G401 (cell line): ENCODE measurements around the gene PARP12. TPM values are rescaled to one million over a fixed set of nuclear protein-coding genes. Genes with fewer than 3 reads are reported as not detected.

Experiments
- DNase-seq: peaks from one replicate; pipeline ENCODE4 v3.0.0-alpha.2; 2015; ENCODE audit warnings: low spot score
- in situ Hi-C: cut with HindIII; loops from 2 replicates; pipeline ENCODE4 v1.10.0; 2016; ENCODE audit warnings: low sequenced_read_pairs, mixed read lengths
- total RNA-seq: library from RNA; depleted of rRNA; stranded (reverse); fragments of >200 nt; shearing (Covaris generic); gene quantifications from 2 replicates; pipeline ENCODE4 v1.2.3, GENCODE V29; 2014

The PARP12 gene
- total RNA-seq, 1 experiment from 2014 or later: 0.24 TPM

DNA sequence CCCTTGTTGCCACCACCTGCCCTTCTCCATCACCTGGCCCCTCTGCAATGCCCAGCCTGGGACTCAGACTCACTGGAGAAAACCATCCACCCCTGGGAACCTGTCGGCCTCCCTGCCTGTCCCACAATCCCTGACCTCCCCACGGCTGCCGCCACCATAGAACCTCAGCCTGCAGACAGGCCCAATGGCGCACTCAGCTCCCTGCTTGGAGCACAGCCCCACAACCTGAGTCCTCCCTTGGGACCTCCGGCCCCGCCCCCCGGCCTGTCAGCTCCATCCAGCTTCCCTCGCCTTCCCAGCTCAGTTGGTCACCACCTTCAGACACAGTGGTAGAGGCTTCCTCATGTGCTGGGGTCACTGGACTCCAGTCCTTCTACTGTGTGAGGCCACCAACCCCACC is 41.1 kb downstream of the PARP12 start:
- DNase-seq: no peak
- in situ Hi-C loops: no loop called here

DNA sequence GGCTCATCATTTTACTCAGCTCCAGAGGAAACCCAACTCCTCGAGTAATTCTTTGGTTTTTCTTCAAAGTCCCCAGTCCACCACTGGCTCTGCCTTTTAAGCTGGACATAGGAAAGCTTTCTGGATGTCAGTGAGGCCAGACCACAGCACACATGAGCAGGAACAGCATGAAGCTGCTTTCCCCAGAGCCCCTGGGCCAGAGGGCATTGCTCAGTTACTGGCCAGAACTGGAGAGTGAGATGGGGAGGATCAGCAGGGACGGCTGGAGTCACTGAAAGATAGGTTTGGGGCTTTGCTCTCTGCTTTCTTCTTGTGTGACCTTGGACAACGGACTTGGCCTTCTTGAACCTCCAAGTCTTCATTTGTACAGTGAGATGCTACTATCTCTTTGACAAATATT is 43.1 kb downstream of the PARP12 start:
- DNase-seq: no peak
- in situ Hi-C loops: no loop called here

DNA sequence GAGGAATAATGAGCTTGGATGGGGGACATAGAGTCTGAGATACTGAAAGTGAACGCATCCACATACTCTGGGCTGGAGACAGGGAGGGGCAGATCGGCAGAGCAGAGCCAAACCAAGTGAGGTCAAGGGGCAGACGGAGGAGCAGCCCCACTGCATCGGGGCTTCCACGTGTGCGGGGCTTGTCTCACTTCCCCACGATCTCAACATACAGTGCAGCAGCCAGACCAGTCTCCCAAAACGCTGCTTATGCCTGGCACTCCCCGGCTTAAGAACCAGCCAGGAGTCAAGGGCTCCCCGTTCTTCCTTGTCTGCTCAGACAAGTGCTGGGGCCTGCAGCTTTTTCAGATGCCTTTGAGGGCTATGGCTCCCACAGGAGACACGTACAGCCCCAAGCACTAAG is 43.6 kb downstream of the PARP12 start:
- in situ Hi-C loops: no loop called here
- DNase-seq: no peak

DNA sequence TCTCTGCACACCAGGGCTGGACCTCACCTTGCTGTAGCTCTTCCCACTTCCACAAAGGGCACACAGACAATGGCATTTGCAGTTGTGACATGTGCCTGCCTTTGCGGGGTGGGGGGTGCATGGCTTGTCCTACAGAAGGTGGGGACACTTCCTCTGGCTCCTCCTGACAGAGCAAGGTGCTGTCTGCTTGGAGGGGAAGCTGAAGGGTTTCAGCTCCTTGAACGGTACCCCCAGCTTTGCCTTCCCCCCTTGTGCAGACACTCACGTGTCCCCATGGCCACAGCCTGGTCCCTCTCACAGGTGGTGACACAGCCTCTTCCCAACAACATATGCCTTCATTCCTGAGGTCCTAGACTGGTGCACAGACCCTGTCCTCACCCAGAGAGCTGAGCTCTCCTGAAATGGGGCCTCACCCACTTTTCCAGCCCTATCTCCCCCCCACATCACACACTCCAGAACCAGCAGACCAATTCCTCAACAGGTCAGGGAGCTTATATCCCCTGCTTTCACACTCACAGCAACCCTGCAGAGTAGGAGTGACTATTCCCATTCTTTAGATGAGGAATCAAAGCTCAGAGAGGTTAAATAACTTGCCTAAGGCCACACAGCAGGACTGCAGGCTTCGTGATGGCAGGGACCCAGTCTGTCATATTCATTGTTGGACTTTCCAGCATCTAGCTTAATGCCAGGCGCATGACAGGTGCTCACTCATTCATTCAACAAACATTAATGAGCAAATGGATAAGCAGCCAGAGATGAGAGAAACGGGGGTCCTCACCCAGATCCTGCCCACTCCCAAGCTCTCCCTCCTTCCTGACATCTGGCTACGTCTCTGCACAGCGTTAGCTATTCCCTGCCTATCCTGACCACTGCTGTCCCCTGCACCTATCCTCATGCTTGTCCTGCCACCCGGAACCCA is 44.4 kb downstream of the PARP12 start:
- in situ Hi-C loops: no loop called here
- no peak for DNase-seq

DNA sequence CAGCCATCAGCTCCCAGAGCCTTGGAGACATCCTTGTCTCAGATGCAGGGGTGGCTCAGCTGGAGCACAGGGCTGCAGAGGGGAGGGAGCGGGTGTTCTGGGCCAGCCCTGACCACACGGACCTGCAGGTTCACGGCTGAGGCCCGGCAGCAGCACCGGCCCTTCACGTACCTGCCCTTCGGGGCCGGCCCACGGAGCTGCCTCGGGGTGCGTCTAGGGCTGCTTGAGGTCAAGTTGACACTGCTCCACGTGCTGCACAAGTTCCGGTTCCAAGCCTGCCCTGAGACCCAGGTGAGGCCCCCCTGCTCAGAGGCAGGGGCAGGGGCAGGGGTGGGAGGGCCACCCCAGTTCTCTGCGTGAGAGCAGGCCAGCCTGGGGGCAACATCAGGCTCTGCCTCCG is 45.2 kb downstream of the PARP12 start:
- in situ Hi-C loops: no loop called here

DNA sequence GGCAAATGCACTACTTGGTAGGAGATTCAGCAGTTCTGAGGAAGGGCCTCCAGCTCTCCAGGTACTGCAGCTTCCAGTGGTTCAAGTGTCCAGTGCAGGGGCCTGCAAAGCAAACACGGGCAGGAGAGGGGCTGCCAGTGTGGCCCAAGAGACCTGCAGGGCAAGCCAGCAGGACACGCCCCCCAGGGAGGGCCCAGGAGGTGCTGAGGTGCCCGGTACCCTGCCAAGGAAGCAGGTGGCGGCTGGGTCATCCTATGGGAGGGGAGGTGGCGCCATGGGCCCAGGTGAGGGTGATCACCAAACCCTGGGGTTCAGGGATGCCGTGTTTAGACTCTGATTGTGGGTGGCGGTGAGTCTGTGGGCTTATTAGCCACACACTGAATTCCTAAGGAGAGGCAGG is 45.7 kb downstream of the PARP12 start:
- in situ Hi-C loops: no loop called here
- DNase-seq: no peak

More for the DNA sequence above, 45.2 kb downstream of the PARP12 start:
- DNase-seq: no peak

DNA sequence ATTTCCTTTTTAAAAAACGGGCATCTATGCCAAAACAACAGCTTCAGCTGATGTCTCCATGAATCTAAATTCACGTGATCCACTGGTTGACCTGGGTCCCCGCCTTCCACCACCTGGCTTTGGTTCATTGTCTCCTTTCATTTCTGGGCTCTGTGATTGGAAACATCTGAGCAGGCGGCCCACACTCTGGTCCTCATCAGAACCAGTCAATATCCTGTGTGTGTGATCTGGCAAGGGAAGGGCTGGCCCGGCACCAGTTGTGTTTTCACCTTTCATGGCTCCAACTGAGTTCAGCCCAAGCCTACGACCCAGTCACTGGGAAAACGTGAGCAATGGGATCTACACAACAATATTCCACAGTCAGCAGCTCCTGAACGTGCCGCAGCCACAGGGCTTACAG is 46.2 kb downstream of the PARP12 start:
- DNase-seq: no peak
- in situ Hi-C loops: no loop called here

DNA sequence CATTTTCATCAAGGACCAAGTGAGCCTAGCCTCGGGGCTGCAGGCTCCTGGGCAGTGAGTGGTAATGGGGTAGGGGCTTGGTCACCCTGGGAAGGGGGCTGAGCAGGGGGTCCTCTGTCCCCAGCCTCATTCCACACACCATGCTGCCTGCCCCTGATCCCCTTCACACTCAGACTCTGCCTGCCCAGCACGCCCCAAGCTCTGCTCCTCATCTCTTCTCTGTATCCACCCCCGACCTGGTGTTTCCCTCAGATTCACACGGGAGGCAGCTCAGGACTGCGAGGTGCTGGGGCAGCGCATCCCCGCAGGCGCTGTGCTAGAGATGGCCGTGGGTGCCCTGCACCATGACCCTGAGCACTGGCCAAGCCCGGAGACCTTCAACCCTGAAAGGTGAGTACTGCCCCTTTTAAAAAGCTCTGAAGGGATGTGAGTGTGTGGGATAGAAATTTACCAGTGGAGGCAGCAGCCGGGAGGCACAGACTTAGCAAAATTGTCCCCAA is 47.2 kb downstream of the PARP12 start:
- DNase-seq: no peak
- in situ Hi-C loops: no loop called here

DNA sequence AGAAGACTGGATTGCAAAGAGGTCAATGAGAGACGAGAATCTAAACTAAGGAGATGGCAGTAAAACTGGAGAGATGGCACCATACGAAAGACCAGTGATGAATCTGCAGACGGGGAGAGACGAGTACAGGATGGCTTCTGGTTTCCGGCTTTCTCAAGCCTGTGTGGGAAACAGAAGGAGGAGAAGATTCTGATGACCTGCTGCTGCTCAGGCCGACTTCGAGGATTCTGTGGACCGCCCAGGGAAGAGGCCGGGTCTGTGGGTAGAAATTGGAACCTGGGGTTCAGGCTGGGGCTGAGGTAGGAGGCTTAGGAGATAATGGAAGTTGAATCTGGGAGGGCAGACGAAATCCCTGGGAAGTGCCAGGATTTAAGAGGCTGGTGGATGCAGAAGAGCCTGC is 48.6 kb downstream of the PARP12 start:
- in situ Hi-C loops: no loop called here
- no peak for DNase-seq

DNA sequence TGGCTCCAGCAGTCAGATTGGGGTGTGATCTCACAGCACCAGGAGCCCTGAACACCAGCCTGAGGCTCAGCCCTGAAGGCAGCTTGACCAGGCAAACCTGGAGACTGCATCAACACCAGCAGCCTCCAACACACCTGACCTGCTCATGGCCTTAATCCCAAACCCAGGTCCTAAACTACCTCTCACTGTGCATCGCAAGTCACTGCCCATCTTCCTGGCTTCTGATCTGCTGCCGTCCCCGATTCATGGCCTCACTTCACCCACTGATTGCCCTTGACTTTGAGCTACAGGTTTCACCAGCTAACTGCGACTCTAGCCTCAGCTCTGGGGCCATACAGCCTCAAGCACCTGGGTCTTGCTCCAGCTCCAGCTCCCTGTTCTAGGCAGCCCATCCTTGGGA is 49.1 kb downstream of the PARP12 start:
- in situ Hi-C loops: no loop called here

DNA sequence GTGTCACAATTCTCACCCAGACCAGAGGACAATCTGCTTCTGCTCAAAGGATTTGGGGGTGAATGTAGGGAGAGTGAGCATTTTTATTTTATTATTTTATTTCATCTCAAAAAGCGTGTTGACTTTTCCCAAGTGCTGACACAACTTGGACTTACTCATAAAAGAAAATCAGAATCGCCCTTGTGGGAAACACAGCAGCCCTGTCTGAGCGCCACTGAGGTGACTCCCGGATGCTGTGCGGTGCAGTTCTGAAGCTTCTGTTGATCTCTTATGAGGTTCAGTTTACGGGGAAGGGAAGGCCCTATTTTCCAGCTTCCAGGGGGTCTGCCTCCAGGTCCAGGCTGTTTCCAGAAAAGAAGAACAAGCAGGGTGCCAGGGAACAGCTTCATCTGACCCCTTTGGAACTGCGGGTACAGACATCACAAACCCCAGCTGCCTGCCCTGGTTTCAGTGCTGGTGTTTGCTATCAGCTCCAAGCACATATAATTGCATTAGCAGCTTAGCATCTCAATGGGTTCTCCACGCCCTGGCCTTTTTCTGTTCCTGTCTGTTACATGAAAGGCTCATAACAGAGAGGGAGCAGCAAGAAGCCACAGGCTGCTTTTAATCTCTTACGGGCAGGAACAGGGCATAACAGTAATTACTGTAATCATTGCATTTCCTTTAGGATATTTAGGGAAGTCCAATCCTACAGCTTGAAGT is 52.4 kb downstream of the PARP12 start:
- in situ Hi-C loops: no loop called here
- DNase-seq: no peak

More for the DNA sequence above, 49.1 kb downstream of the PARP12 start:
- no peak for DNase-seq

DNA sequence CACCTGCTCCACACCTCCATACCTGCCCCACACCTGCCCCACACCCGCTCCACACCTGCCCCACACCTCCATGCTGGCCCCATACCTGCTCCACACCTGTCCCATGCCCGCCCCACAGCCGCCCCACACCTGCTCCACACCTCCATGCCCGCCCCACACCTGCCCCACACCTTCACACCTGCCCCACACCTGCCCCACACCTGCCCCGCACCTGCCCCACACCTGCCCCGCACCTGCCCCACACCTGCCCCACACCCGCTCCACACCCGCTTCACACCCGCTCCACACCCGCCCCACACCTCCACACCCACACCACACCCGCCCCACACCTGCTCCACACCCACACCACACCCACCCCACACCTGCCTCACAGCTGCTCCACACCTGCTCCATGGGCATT is 53.0 kb downstream of the PARP12 start:
- in situ Hi-C loops: no loop called here
- no peak for DNase-seq

DNA sequence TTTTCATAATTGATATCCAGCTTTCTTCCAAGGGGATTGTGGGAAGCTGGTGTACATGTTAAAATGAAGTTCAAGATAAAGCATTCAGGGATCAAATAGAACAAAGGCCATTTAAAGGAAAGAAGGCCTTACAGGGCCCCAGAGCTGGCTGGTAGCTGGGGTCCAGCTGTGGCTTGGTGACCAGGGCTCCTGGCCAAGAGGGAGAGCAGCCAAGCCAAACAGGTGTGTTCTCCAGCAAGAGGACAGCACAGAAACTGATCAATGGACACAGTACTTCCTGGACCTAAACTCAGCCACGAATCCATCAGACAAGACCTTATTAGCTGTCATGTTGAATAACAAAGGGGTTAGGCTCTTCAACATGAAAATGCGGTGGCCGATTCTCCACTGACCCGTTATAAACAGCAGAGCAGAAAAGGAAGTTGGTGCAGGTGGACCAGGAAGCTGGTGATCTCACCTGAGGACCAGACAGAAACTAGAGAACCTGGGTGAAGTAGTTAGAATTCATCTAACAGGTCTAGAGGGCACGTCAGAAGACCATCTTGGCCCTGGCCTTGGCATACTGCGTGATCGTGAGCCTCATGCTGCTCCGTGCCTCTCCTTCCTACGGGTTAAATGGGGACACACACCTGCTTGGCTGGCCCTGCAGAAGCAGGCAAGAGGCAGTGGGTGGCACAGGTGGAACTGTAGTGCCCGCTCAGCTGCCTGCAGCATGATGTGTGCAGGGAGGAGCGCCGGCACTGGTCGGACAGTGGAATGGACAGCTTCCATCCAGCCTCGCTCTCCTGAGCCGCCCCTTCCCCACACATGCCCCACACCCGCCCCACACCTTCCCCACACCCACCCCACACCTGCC is 53.8 kb downstream of the PARP12 start:
- in situ Hi-C loops: no loop called here
- no peak for DNase-seq

DNA sequence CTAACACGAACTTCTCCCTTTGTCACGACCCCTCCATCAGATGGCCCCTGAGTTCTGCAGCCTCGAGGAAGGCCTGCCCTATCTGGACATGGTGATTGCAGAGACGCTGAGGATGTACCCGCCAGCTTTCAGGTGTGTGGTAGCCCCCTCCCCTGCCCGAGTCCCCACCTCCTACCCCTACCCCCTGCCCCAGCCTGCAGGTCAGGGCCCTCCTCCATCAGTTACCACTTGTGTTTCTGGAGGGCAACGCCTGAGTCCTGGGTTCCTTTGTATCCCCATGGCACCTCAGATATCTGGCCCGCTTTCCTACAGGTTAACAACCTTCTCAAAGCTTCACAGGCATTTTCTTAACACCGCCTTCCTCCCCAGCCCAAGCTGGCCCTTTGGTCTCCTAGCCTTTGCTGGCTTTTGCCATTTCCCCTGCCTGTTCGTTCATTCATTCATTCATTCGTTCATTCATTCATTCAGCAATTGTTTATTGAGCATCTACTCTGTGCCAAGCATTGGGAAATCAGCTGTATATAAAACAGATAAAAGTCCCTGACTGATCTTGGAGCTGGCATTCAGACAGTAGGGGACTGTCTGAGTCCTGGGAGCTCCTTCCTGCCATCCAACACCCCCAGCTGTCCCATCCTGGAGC is 55.6 kb downstream of the PARP12 start:
- in situ Hi-C loops: no loop called here
- DNase-seq: no peak

DNA sequence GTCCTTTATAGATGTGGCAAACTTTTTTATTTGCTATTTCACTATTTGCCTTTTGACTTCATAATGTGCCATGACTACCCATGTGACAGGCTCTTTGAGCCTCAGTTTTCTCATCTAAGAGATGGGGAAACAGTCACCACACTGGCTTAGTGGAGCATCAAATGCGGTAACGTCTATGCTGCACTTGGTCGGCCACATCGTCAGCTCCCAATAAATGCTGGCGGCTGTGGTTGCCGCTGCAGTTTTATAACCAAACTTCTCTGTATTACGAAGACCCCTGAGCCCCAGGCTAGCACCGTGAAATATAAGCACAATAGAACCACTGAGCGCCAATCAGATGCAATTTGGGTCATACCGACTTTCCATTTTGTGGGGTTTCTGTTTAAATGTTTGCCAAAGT is 56.2 kb downstream of the PARP12 start:
- in situ Hi-C loops: no loop called here
- no peak for DNase-seq

DNA sequence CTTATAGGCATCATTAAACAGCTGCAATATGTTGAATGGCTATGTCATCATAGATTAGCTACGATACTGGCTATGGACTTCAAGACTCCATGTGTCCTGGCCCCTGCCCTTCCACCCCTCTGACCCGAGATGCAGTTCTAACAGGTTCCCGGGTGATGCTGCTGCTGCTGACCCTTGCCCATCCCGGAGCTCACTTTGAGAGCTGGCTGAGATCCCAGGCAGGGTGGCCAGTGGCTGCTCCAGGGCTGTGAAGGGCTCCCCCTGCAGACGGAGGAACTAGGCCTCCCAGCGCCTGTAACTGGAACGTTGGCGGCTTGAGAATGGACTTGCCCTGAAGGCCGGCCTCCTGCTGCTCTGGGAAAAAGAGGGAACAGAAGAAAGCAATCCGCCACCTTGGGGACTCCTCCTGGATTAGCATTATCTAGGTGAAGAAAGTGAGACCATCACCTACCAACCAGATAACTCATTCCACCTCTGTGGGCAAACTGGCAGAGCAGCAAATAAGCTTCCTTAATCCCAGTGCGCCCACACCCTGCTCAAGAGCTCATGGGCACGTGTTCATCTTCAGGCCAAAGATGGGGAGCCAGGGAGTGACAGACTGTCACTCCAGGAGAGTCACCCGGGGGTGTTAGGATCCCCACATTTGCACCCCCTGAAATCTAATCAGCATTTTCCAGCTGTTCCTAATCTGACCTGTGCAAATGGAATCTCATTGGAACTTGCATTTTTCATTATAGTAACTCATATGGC is 56.8 kb downstream of the PARP12 start:
- DNase-seq: no peak
- in situ Hi-C loops: no loop called here

DNA sequence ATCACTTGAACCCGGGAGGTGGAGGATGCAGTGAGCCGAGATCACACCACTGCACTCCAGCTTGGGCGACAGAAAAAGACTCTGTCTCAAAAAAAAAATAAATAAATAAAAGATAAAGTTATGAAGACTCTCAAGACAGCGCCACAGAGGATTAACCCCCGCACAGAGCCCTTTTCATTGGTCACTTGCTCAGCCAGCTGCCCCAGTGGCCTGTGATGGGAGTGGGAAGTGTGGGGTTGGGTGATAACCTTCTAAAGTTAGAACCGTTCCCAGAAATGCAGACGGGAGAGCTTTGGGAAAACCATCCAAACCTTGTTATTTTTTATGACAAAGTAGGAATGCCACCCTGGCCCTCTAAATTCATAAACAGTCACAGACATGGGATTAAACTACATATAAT is 57.4 kb downstream of the PARP12 start:
- no peak for DNase-seq
- in situ Hi-C loops: no loop called here

DNA sequence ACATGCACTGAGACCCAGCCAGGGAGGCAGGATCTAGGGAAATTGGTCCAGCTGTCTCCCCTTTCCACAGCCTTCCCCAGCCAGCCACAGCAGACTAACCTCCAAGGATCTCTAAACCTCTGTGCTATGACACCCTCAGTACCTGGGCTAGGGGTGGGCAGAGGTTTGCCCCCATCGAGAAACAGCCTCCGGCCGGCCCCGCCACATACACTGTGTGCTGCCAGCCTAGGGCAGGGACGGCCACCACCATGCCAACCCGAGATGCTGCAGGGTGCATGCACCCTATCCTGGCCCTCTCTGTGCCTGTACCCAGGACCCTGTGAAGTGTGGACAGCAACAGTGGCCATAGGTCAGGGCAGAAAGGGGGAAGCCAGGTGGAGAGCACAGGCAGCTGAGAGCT is 58.1 kb downstream of the PARP12 start:
- DNase-seq: no peak
- in situ Hi-C loops: no loop called here
